GM12872 (cell line): ENCODE results near the gene ANKLE2.

ENCODE experiments used
- TF ChIP-seq, protein P1 (sequence below): IDR thresholded peaks from 3 replicates; pipeline ENCODE4 v1.5.1; 2011; ENCODE audit warnings: low read depth, mild to moderate bottlenecking, low read length, moderate library complexity; ENCODE audit not compliant: insufficient read depth

Gene ANKLE2

DNA sequence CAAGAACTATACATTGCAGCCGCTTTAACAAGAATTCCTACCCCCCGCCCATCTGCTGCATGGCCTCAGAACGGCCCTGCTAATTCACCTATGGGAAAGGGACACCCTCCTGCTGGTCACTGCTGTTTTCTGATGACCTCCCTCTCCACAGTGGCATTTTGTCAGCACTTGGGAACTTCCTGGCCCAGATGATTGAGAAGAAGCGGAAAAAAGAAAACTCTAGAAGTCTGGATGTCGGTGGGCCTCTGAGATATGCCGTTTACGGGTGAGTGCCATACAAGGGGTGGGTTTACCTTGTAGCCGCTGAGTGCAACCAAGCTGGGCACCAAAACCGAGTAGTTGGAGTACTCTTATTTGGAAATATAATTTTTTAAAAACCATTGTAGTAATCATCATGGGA lies 71.5 kb downstream of the ANKLE2 start:
- TF ChIP-seq, protein P1, sequence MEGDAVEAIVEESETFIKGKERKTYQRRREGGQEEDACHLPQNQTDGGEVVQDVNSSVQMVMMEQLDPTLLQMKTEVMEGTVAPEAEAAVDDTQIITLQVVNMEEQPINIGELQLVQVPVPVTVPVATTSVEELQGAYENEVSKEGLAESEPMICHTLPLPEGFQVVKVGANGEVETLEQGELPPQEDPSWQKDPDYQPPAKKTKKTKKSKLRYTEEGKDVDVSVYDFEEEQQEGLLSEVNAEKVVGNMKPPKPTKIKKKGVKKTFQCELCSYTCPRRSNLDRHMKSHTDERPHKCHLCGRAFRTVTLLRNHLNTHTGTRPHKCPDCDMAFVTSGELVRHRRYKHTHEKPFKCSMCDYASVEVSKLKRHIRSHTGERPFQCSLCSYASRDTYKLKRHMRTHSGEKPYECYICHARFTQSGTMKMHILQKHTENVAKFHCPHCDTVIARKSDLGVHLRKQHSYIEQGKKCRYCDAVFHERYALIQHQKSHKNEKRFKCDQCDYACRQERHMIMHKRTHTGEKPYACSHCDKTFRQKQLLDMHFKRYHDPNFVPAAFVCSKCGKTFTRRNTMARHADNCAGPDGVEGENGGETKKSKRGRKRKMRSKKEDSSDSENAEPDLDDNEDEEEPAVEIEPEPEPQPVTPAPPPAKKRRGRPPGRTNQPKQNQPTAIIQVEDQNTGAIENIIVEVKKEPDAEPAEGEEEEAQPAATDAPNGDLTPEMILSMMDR = no peak

DNA sequence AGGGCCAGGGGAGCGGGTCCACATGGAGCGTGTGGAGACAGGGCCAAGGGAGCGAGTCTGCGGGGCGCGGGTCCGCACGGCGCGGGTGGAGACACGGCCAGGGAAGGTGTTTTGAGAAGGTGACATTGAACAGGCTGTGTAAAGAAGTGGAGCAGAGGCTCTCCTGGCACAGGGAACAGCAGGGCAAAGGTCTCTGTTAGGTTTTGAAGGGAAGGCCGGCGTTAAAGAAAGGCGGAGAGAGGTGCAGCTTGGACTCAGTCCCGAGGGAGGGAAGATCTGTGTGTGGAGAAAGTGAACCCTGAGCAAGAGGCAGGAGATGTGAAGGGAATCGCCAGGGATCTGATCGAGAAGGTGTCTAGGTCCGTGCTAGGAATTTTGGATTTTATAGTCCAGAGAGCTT lies 72.4 kb downstream of the ANKLE2 start:
- TF ChIP-seq, protein P1 = no peak

- TF ChIP-seq, protein P1 = no peak
These were observed 74.1 kb downstream of the ANKLE2 start, which contains the start of the genes POLE and PXMP2 for GRCh38 chr12:132687211-132688164. POLE (minus strand) TSS chr12:132687342; CDS start chr12:132687315, 27 bp downstream. PXMP2 (plus strand) TSS chr12:132687587; CDS start chr12:132687671, 84 bp downstream.

DNA sequence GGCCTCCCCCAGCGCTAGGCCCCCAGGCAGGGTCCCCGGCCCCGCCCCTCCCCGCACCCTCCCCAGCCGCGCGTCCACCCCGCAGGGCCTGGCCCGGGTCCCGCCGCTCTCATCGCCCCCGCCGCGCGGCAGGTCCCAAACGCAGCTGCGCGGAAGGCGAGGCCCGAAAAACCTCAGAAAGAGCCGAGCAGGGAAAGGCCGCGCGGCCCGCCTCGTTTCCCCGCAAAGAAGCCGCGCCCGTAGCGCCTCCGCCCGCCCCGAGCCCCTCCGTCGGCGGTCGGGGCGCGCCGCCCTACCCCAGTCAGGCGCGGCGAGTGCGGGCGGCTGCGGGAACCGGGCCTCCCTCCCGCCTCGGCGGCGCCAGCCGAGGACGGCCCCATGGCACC lies 74.8 kb downstream of the ANKLE2 start:
- TF ChIP-seq, protein P1 = no peak

GRCh38 chr12:132685400-132685799 lies 76.2 kb downstream of the ANKLE2 start:
- TF ChIP-seq, protein P1 = no peak

GRCh38 chr12:132677492-132677891 lies 84.1 kb downstream of the ANKLE2 start:
- TF ChIP-seq, protein P1 = no peak

DNA sequence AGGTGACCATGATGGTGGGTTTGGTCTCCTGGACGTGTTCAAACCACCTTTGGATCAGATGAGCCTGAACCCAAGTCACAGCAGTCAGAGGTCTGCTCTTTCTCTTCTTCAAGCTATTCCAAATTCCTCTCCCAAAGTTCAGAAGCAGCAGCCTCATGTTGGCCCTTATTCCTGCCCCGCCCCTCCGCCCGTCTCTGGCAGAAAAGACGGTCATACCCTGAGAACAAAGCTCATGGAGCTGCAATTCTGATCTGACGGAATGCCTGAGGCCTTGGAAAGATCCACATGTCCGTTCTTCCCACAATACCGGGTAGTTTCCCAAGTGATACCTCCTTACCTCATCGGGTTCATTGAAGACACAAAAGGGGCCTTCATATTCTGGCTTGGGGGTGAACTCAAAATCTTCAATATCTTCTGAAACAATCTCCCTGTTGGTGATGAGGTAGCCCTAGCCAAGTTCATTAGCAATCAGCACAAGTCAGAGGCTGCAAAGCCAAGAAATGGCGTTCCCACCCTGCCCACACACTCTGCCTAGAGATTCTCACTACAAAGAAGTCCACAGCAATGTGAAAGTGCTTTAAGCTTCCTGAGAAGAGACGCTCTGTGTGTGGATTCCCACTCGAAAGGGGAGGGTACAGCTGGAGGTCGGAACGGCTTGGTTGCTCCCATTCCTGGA lies 85.7 kb downstream of the ANKLE2 start:
- TF ChIP-seq, protein P1 = no peak
